Stimulated activated CD8-positive, alpha-beta memory T cell treated with anti-CD3 and anti-CD28 coated beads, Interleukin-12 subunit alpha, Interleukin-12 subunit beta, amount 100 ng/mL, for 24 hours (primary cell): ENCODE measurements around the gene RASA1.

Experiments used
- DNase-seq: peaks from one replicate; pipeline ENCODE4 v3.0.0-alpha.2; 2020; ENCODE audit errors: extremely low read depth

The RASA1 gene

DNA sequence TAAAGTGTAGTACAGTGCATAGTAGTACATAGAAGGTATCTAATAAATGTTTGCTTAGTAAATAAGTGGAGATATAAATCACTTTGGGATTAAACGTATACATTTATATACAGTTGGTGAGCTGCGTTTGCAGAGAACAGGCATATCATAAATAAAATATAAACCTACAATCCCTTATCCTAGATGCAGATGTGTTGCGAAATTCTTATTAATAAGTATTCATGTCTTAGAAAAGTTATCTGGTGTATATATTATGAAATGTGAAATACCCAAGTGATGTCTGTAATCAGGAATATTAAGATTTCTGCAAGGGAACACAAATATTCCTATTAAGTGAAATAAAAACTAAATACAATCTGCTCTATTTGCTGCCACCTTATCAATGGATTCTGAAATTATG lies 136.2 kb downstream of the RASA1 start:
- no peak for DNase-seq

DNA sequence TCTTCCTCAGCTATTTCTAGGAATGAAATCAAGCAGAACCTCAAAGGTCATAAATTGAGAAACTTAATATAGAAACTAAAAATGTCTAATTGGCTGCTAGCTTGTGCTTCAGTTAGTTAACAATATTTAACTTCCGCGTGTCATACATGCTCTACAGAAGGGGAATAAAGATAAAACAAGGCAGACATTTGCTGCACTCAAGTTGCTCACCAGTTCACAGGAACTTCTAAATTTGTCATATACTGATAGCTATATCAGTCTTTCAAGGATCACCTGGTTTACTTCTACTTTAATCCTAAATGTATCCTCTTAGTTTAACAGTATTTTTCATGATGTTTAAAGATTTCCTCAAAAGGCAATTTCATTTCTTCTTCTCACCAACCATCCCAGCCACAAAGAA lies 136.7 kb downstream of the RASA1 start:
- no peak for DNase-seq

DNA sequence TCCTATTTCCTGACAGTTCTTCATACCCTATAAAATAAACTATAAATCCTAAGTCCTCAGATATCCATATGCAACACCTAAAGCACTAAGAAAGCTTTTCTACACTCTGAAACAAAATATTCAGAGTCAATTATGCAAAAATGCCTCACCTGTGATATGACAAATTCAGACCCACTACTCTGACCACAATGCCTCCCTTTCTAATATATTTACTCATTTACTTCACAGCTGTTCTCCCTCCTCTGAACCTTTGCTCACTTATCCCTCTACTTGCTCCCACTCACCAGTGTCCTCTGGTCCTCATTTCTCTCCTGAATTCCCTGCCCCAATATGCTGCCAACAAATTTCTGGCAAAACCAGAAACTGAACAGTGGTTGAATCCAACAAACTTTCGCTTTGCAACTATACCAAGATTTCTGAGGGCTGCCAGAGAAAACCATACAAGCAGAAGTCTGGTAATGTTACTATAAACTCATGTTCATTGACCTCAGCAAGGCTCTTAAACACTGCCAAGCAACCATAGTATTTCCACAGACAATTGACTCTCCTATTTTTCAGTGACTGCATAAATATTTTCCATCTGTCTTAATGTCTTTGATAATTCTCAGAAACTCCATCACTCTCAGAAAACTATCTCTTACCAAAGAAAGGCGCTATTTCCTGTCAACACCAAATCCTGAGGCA lies 137.9 kb downstream of the RASA1 start:
- DNase-seq = no peak

DNA sequence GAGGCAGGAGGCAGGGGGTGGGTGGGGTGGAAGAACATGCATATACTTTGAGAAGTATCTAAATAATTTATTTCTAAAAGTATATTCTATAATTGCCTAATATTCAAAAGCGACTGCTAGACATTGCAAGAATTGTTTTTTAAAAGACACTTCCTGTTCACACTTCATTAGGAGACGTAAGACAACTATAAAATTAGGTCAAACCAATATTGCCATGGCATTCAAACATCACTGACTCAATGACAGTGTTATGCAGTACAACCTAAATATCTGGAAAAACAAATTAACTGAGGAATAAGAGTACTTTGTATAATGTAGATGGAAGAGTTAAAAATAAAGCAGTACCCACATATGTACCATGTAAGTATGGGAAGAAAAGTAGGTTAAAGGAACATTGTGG lies 140.5 kb downstream of the RASA1 start:
- no peak for DNase-seq

DNA sequence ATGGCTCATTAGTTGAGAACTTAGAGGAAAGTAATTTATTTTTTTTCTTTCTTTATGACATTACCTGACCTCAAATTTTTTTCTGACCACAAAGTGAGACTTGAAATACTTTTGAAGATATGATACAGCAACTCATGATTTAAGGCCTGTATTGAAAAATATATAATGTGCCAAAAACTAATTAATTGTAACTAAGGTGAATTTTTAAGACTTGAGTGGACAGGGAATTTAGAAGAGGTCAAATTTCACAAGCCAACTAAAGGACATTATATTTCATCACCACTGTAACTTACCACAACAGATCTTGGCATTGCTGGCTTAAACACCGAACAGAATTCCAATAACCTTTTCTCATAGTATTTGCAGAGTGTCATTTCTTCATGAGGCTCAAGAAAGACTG lies 143.2 kb downstream of the RASA1 start:
- DNase-seq = no peak

DNA sequence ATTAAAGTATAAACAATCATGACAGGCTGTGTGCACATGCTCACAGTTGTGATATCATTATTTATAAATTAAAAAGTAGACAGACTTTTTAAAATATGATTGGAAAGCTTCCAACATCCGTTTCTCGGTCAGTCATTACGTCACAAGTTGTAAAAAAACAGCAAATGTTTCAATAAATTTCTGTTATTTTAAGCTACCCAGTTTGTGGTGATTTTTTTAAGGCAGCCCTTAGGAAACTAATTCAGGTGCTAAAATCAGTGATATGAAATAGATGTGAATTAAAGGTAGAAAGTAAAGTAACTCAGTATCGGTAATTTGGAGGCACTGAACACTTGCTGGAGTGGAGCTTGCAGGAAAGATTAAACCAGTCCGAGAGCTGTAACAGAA lies 143.9 kb downstream of the RASA1 start:
- no peak for DNase-seq

DNA sequence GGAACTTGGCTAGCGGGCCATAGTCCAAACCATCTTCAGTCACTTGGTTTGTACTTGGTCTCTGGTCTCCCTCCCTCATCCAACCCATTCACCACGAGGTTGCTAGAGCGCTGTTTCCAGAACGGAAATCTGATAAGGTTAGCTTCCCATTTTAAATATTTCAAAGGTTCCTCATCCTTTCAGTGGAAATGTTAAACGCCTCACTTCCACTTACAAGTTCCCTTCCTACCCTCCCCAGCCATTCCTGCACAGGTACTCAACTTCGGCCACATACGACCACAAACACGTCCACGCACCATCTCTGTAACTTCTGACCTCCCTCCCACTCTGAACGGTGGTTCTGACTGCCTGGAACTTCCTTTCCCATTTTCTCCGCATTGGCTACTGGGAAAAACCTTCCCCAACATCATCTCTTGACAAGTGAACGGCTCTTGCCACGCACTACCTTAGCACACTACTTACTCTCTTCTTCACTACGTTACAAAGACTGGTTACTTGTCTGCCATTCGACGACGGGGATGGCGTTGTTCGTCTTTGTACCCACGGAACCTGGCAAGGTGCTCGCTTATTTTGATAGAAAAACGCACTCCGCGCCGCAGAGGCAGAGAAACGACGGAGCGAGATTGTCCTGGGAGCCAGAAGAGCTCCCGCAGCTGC lies 144.4 kb downstream of the RASA1 start:
- DNase-seq = no peak

DNA sequence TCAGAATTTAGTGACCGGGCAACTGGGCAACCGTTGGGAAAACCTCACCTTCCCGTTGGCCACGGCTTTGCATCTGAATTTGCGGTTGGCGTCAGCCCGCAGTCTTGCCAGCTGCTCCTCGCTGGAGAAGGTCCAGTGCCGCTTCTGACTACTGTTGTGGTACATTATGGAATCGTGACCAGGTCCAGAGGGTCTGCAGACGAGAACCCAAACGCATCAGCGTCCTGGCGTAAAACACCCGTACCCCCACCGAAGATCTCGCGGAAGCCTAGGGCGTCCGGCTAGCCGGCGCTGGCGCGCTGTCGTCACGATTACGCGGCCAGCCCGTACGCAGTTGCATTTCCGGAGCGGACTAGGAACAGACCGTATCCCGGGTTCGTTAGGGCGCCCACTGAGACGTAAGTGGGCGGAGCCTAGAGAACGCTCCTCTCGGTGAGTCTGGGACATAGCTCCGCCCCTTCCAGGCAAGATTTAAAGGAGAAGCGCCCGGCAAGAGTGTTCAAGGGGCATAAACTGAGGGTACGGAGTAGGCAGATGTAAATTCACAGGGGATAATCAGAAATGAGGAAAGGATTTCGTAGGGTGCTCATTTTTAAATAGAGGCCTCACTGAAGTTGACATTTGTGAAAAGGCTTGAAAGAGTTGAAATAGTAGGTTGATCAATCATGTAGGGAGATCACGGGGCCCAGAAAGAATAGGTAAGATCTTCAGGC lies 145.1 kb downstream of the RASA1 start, which contains the start of gene CCNH:
Gene CCNH, minus strand, starts transcription at position 301 of the 713 bp plus-strand sequence. Its CDS starts 136 bp downstream, at position 165.
- DNase-seq = peak; percentile 95

DNA sequence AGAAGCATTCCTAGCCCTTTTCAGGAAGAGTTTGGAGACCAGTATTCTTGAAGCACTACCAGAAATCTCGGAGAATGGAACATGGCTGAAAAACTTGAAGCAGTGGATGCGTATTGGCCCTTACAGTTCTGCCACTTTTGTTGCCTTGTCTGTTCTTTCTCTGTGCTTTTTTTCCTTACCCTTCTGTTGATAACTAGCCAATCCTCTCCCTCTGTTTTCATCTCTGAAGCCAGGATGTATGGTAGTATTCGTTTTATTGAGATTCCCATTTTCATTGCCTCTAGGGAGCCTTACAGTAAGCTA lies 145.6 kb downstream of the RASA1 start:
- DNase-seq = no peak

DNA sequence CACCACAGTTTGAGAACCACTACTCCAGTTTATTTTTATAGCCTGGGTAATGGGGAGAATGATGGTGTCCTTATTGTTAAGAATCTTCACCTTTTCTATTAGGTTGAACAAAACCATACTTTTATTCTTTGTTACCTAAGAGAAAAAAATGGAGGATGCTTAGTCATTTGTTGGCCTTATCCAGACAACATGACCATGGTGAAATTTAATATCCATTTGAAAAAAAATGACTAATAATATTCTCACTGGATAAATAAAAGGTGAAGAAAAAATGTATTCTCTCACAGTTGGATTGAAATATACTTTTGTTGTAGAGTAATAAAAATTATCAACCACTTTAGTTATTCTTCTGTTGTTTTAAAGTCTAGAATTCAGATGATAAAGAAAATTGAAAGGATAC lies 150.8 kb downstream of the RASA1 start:
- no peak for DNase-seq

DNA sequence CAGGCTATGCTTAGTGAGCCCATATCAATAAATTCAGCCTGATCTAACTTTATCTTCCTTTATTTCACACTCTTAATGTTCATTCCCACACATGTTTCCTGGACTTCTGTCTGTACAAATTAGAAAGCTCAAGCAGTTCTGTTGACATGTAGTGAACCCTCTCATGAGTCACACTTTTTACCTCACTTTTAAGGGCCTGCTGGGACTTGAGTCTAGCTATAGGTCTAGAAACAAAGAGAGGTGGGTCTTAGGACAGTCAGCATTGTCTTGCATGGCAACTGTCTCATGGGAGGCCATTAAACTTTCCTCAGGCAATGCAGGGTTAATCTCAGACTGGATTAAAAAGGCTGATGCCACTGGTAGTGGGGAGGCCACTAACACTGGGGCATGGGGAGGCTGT lies 153.6 kb downstream of the RASA1 start:
- DNase-seq = no peak

DNA sequence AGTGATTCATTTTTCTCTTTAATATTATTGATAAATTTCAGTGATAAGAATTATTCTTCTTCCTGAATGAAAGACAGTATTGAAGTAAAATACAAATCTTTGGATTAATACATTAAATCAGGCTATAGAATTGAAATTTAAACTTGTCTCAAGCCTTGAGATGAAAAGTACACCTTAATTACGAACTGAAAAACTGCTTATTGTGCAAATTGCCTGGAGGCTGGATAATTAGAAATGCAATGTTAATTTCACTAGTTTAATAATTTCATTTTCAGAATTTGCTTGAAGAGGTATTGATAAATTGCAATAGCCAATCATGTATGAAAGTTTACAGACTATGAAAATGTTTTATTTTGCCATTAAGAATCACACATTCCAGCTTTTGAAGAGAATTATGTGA lies 156.1 kb downstream of the RASA1 start:
- DNase-seq = no peak

DNA sequence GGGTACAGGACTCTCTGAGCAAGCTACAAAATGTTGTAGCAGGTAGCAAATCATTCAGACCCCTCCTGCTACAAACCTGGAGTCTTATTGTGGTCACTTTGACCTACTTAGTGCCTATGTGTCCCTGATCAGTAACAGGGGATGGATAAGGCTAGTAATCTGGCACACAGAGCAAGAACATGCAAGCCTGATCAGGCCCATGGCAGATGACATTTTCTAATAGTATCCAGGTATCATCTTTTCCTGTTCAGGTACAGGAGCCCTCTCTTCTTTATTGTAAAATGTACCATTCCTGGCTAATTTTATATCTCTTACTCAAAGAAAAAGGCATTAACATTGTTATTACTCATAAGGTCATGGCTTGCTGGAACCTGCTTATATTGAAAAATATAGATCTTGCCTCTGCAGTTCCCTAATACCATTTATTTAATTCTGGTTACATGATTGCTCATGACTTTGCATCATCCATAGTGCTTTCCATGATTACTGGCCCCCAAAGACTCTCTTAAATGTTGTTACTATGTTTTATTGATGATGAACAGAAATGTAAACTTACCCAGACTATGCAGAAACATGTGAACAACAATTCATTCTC lies 163.3 kb downstream of the RASA1 start:
- DNase-seq = no peak

DNA sequence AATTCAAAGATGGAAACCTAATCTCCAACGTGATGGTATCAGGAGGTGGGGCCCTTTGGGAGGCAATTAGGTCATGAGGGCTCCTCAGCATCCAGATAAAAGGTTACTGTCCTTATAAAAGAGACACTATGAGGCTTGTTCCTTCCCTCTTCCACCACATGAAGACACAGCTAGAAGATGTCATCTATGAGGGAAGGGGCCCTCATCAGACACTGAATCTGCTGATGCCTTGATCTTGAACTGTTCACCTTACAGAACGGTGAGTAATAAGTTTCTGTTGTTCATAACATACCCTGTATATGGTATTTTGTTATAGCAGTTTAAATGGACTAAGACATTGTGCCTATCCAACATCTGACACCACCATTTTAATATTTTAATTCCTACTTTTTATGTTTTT lies 164.8 kb downstream of the RASA1 start:
- DNase-seq = no peak

DNA sequence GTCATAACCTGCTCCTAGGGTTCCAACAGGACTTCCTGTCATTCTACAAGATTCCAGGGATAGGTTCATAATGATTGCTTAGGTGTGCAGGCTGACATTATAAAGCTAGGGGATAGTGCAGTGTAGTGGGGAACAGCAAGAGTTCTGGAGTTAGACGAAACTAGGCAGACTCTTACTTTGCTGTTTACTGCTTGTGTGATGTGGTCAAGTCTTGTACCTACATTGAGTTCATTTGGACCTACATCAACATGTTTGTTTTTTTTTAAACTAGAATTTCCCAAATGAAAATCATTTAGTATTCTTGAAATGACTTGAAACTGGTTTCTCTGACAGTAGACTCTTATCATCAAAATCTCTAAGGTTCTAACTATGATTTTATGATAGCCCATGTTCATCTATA lies 166.3 kb downstream of the RASA1 start:
- DNase-seq = no peak

DNA sequence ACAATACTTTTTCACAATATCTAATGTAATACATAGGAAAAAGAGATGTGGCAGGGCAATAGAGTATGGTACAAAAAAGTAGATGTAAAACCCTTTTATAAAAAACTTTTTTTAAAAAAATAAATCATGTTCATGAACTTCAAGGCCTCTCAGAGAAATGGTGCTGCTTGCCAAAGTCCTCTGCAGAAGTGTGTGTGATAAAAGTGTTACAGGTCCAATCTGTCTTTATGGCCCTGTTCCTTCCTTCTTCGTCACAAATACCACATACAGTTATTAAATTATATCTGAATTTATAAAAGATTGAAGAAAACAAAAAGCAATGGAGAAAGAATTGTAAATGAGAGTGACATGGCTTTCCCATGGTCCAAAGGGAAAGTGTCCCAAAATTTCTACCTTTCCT lies 166.8 kb downstream of the RASA1 start:
- DNase-seq = no peak

DNA sequence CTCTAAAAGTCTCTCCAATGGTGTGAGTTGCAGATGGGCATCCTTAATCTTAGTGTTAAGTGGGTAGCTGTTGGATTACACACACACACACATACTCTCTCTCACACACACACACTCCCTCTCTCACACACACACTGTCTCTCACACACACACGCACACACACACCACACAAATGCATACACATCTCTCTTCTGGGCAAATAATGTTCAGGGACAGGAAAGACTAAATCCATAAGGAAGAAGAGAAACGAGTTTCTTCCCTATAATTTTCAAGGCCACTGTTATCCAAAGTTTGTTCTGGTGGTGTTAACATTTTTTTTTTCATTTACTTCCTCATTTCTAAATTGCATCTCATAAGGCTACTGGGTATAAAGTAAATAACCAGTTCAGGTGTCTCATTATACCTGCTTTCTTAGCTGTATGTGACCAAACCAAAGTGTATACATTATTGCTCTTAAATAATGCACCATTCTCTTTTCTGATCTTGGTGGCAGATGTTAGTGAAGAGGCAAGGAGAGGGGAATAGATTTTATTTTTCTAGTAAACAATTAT lies 167.5 kb downstream of the RASA1 start:
- no peak for DNase-seq

DNA sequence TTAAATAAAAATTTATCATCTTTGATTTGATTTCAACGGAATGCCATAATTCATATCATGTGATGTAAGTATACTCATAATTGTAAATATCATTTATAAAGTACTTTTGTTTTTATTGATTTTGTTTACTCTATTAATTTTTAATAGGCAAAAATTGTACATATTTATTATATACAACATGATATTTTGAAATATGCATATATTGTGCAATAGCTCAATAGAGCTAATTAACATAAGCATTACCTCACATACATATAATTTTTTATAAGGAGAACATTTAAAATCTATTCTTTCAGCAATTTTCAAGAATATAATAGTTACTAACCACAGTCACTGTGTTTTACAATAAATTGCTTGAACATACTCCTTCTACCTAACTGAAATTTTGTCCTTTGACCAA lies 170.0 kb downstream of the RASA1 start:
- no peak for DNase-seq

DNA sequence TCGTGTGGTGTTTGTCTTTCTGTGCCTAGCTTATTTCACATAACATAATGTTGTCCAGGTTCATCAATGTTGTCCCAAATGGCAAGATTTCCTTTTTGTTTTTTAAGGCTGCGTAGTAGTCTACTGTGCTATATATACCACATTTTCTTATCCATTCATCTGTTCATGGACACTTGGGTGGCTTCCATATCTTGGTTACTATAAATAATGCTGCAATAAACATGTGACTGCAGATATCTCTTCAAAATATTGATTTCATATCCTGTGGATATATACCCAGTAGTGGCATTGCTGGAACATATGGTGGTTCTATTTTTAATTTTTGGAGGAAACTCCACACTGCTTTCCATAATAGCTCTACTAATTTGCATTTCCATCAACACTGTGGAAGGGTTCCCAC lies 170.5 kb downstream of the RASA1 start:
- DNase-seq = no peak
